ENCODE data around the gene CHCHD3.

DNA sequence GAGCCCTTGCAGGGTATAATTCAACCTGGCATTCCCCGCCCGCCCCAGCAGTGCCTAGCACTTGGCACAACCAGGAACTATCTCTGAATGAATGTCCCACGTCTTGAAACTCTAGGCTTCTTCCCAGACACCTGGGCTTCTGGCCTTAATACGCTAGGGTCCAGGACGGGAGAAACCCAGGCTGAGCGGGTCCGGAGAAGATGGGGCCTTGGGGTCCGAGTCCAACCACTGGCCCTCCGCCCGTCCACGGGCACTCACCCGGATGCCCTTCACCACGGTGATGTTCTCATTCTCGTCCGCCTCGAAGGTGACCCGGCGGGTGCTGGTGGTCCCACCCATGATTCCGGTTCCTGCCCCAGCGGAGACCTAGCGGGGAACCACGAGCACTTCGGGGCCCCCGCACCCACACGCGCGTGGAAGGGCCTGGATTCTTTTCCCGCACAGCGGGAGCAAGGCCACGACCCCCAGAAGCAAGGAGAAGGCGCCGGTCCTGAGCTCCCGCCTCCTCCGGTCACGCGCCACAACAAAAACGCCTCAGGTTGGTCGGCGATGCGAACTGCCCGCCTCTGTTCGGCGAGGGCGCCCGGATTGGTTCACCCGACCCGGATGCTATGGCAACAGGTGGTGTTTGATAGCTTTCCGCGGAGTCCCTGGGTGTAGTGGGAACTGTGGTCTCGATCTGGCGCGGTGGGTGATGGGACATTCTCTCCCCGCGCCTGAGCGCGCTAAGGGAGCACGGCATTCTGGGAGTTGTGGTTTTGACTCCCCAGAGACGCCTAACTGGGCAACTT lies at the start of gene CHCHD3:
- TF ChIP-seq EZH2 (IDR thresholded peaks at IDR 0.05) = no peak
- peak; percentile 89 for TF ChIP-seq POLR2AphosphoS5 (IDR thresholded peaks at IDR 0.05; ENCODE audit: borderline replicate concordance, low read depth, low read length)
